DMS79 (cell line): Measurements from ENCODE around the gene MACROH2A1.

ENCODE experiments used
- DNase-seq: peaks from one replicate; lab custom pipeline; 2025; lab: John Stamatoyannopoulos, UW

The MACROH2A1 gene

GRCh38 chr5:135330798-135331096 lies 68.3 kb downstream of the MACROH2A1 start:
- no peak for DNase-seq

GRCh38 chr5:135329913-135330797 lies 68.9 kb downstream of the MACROH2A1 start:
- DNase-seq = no peak

GRCh38 chr5:135329066-135329912 lies 69.7 kb downstream of the MACROH2A1 start:
- DNase-seq = no peak

DNA sequence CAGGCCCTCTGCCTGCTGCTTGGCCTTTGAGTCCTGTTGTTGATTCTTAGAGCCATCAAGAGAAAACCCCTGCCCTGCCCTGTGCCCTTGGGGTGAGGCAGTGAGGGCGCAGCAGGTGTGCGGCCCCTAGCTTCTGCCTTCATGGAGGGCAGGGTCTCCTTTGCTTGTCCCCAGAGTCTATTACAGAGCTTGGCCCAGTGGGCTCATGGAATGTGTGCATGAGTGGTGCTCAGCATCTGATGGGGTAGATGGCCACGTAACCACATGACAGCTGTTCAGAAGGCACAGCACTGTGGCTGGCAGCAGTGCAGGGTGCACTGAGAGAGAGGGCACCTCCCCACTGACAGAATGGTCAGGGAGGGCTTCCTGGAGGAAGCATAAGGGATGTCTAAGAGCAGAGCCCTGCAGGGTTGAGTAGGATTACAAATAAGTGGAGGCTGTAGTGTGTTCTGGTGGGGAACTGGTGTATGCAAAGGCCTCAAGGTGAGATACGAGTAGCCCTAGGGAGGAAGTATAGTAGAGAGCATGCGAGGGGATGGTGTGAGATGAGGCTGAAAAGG lies 70.8 kb downstream of the MACROH2A1 start:
- no peak for DNase-seq

GRCh38 chr5:135327429-135328127 lies 71.5 kb downstream of the MACROH2A1 start:
- no peak for DNase-seq

DNA sequence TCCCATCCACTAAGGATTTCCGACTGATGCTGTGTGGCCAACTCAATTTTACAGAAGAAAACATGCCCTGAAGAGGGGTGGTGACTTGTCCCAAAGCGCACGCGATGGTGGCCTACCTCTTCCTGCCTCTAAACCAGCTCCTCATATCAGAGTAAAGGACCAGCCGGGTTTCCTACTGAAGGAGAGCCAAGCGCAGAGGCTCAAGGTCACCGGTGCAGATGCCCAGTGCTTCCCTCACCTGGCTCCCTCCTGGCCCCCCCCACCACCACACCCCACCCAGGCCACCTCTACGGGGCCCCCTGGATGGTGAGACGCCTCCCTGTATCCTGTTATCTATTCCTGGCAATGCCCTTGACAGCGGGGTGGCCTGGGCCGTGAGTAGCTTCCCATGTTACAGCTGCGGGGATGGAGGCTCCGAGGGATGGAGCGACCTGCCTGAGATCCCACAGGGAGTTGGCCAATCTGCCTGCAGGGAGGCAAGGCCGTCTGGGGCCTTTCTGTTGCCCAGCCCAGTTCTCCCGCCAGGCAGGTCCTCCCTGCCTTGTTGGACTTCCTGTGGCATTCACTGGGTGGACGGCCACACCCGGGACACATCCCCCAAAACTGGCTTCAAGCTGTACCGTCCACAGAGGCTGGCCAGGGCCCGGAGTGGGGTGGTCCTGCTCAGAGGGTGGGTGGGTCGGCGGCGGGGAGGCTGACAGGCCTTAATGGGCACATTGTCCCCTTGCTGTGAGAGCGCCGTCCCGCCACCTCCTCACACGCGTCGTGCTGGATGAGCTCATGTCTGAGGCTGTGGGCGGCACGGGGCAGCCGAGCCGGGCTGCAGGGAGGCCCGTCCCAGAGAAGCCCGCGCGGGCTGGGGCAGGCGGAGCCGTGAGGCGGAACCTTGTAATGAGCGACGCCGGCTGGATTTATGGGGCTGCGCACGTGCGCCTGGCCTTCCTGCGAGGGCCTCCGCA lies 72.5 kb downstream of the MACROH2A1 start:
- DNase-seq = no peak

DNA sequence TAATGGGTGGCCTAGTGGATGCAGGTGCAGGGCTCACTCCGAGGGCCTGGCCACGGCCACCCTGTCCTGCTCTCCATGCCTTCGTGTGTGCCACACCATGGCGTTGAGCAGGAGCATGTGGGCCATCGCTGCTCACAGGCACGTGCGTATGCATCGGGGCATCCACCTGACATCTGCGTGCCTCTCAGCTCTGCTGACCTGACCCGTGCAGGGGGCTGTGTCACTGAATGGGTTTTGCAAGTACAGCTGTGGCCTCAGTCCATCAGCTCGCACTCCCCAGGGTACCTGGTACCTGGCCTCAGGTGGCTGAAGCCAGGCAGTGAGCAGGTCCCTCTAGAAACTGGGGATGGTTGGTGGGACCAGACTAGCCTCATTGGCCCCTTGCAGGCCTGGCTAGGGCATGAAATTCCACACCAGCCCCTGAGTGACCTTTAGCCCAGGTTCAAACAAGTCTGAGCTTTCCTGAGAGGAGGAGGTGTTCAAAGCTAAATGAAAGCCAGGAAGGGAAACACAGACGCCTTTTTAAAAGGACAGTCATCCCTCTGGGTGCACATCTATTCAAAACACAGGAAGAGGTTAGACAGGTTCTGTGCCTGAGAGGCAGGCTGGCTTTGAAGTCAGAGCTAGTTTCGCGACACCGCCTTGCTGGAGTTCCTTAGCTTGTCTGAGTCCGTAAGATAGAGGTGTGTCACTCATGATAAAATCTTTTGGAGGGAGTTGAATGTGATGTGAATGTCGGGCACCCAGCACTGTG lies 74.0 kb downstream of the MACROH2A1 start:
- no peak for DNase-seq

DNA sequence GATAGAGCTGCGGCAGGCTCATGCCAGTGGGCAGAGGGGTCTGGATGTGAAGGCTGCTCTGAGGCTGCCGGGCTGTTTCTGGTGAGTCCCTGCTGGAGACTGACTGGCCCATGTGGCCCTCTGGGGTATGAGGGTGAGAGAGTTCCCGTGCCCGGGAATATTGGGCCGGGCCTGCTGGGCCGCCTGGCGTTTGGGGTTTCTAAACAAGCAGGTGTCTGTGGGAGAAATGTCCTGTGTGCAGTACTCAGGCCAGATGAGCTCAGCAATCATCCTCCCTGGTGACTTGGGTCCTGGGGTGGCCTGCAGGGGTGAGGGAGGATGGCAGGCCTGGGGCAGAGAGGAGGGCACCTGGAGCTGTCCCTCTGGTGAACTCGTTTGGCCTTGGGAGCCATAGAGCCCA lies 74.9 kb downstream of the MACROH2A1 start:
- DNase-seq = no peak

GRCh38 chr5:135323701-135324132 lies 75.3 kb downstream of the MACROH2A1 start:
- no peak for DNase-seq

DNA sequence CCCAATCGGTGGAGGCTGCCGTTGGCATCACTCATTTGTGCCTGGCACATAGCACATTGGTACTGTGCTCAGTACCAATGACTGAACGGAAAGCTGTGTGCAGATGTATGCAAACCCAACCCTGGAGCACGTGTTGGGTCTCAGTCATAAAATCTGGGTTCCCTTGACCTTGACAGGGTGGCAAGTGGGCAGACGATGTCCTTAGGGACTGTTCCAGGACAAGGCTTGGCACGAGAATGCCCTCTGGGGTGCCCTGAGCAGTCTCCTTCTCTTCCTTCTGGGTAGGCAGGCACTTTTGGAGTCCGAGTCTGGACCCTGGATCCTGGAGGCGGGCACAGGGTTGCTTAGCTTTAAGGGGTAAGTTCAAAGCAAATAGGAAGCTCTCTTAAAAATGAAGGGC lies 75.8 kb downstream of the MACROH2A1 start:
- DNase-seq = no peak

GRCh38 chr5:135322744-135323143 lies 76.3 kb downstream of the MACROH2A1 start:
- no peak for DNase-seq

DNA sequence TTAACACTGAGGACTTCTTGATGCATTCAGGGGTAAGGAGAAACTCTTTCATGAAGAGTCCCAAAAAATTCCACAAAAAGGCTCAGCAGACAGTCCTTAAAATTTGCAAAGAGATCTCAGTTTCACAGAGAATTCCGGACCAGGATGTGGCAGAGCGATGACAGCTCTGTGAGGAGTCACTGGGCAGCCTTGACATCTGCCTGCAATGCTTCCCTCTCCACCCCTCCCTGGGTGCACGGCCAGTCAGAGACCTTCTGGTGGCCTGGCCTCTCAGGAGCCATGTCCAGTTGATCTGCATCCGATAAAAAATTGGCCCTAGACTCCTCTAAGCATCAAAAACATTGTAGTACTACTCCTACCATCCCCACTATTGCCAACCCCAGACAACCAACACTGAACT lies 76.8 kb downstream of the MACROH2A1 start:
- DNase-seq = no peak

- DNase-seq = no peak
Observed at GRCh38 chr5:135320718-135321484, 78.1 kb downstream of the MACROH2A1 start.

GRCh38 chr5:135319928-135320606 lies 79.0 kb downstream of the MACROH2A1 start:
- DNase-seq = no peak

GRCh38 chr5:135319458-135319857 lies 79.6 kb downstream of the MACROH2A1 start:
- no peak for DNase-seq

DNA sequence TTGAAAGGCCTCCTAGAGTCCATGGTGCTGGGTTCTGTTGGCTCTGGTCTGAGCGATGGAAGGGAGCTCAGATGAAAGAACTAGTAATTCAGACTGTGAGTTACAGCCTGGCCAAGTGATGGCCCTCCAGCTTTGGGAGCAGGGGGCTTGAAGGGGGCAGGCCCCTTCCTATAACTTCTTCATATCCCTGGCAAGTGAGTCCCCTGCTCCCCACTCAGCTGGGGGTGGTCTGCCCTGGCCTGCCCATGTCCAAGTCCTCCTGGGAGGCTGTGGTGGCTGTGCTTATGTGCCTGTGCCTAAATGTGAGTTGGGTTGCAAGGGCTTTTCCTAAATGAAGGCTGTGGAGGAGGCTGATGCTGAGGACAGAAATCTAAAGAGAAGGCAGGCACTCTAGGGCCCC lies 80.1 kb downstream of the MACROH2A1 start:
- DNase-seq = no peak

DNA sequence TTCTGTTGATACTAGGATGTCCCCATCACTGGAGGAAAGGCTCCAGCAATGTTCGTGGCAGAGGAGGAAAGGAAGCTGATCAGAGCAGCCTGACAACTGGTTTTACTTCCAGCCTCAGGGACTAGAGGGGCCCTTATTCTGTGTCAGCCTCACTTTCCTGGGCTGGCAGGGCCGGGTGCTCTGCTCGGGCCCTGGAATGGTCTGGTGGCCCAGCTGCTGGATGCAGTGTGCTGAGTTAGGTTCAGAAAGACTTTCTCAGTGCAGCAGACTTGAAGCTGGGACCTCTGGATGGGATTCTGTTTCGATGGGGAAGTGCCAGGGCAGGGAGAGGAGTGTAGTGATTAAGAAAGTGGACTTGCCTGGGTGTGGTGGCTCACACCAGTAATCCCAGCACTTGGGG lies 81.0 kb downstream of the MACROH2A1 start:
- DNase-seq = no peak

GRCh38 chr5:135317286-135317685 lies 81.7 kb downstream of the MACROH2A1 start:
- DNase-seq = no peak

DNA sequence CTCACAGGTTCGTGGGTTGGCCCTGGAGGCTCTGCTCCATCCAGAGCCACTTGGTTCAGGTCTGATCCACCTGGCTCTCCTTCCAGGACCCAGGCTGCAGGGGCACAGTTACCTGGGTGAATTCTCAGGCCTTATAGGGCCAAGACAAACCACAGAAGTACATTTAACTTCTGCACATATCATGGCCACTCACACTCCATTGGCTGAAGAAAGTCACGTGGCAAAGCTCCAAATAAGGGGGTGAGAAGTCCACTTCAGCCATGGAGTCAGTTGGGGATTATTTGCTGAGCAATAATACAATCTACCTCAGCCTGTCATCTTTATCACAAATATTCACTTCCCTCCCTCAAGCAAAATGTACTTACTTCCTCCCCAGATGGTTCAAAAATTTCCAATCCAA lies 83.6 kb downstream of the MACROH2A1 start:
- no peak for DNase-seq
